Osteocyte (in vitro differentiated cells): ENCODE measurements around the gene AMN1. TPM values are rescaled to one million over a fixed set of nuclear protein-coding genes. Genes with fewer than 3 reads are reported as not detected.
"Not testable (repeated sequence)": the region's sequence is repeated elsewhere in the genome, so short reads cannot be mapped to it uniquely, and the experiment has no call there.

Experiments used
- DNase-seq: peaks from one replicate; pipeline ENCODE4 v3.0.0; 2021; ENCODE audit warnings: mixed read lengths; ENCODE audit not compliant: unreplicated experiment; ENCODE audit errors: extremely low spot score
- H3K27ac Mint-ChIP-seq: one replicate; pipeline ENCODE4 v1.8.0; 2021; ENCODE audit warnings: mild to moderate bottlenecking, mixed read lengths; ENCODE audit not compliant: unreplicated experiment
- H3K27me3 Mint-ChIP-seq: one replicate; pipeline ENCODE4 v1.8.0; 2021; ENCODE audit warnings: mixed read lengths; ENCODE audit not compliant: unreplicated experiment
- H3K36me3 Mint-ChIP-seq: one replicate; pipeline ENCODE4 v1.8.0; 2021; ENCODE audit warnings: mixed read lengths; ENCODE audit not compliant: unreplicated experiment
- H3K4me1 Mint-ChIP-seq: one replicate; pipeline ENCODE4 v1.8.0; 2021; ENCODE audit warnings: mixed read lengths; ENCODE audit not compliant: unreplicated experiment
- H3K4me3 Mint-ChIP-seq: one replicate; pipeline ENCODE4 v1.8.0; 2021; ENCODE audit warnings: mild to moderate bottlenecking, moderate library complexity, mixed read lengths; ENCODE audit not compliant: unreplicated experiment
- H3K9me3 Mint-ChIP-seq: one replicate; pipeline ENCODE4 v1.8.0; 2021; ENCODE audit warnings: mixed read lengths; ENCODE audit not compliant: unreplicated experiment
- total RNA-seq: library from RNA; stranded (reverse); gene quantifications from 2 replicates; pipeline ENCODE4 v1.2.1, GENCODE V29; 2021
- TF ChIP-seq, protein P1 (sequence below): fragments of 200-600 bp; sonication (generic); IDR thresholded peaks from 2 replicates; pipeline ENCODE4 v1.5.0; 2021; ENCODE audit warnings: antibody characterized with exemption, mild to moderate bottlenecking, moderate library complexity

AMN1 gene
- total RNA-seq, 1 donor from 2014 or later = 8.5 TPM

DNA sequence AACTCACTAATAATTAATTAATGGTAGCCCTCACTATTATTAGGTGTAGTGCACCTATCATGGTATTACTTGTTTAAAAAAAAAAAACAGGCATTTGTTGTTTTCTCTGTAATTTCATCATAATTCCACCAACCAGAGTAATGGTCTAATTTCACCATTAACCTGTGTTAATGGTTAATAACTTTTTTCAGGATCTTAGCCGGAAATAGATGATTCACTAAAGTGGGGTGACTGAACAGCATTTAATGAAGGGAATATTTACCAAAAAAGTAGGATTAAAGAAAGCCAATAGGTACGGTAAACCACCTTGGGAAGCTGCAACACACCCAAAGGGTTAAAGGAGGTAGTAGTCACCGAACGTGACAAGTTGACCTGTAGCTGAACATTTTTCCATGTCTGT, 56.3 kb downstream of the AMN1 start:
- Mint-ChIP-seq H3K9me3 (peaks cover 4% of the 10 kb centered on the region), H3K36me3 (peaks cover 20% of the 10 kb centered on the region), H3K4me3 (no peak overlapping the region), H3K27ac (no peak overlapping the region), H3K27me3 (no peaks in the 10 kb centered on the region), H3K4me1 (no peaks in the 10 kb centered on the region)
- DNase-seq = no peak
- TF ChIP-seq, protein P1, sequence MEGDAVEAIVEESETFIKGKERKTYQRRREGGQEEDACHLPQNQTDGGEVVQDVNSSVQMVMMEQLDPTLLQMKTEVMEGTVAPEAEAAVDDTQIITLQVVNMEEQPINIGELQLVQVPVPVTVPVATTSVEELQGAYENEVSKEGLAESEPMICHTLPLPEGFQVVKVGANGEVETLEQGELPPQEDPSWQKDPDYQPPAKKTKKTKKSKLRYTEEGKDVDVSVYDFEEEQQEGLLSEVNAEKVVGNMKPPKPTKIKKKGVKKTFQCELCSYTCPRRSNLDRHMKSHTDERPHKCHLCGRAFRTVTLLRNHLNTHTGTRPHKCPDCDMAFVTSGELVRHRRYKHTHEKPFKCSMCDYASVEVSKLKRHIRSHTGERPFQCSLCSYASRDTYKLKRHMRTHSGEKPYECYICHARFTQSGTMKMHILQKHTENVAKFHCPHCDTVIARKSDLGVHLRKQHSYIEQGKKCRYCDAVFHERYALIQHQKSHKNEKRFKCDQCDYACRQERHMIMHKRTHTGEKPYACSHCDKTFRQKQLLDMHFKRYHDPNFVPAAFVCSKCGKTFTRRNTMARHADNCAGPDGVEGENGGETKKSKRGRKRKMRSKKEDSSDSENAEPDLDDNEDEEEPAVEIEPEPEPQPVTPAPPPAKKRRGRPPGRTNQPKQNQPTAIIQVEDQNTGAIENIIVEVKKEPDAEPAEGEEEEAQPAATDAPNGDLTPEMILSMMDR = no peak

DNA sequence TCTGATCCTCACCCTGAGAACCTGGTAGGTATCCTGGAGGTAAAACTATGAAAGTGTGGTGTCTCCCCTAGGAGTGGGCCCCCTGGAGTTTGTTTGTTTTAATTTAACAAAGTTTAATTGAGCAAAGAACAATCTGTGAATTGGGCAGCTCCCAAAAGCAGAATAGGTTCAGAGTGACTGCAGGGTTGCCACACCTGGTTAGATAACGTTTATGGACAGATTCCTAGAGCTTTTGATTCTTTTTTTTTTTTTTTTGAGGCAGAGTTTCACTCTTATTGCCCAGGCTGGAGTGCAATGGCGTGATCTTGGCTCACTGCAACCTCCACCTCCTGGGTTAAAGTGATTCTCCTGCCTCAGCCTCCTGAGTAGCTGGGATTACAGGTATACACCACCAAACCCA, 59.2 kb downstream of the AMN1 start:
- H3K4me3 Mint-ChIP-seq, H3K27me3 Mint-ChIP-seq, H3K9me3 Mint-ChIP-seq, H3K4me1 Mint-ChIP-seq, DNase-seq, H3K27ac Mint-ChIP-seq: not testable (repeated sequence)
- H3K36me3 Mint-ChIP-seq = peaks cover 23% of the 10 kb centered on the region

DNA sequence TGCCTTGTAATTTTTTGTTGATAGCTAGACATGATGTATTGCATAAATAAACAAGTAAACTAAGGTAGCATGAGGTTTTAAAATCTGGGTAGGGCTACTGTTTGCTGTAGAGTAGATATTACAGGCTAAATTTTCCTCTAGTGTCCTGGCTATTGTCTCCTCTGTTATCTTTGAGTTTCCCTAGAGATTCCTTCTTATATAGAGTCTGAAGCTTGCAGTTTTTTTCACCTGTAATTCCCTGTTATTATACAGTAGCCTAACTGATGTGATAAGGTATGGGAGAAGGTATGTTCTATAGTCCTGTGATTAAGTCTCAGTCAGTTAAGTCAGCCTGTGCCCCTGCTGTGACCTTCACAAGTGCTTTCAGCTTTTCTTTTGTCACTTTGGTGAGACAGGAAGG, 59.8 kb downstream of the AMN1 start:
- no peaks in the 10 kb centered on the region for H3K27me3 Mint-ChIP-seq
- H3K9me3 Mint-ChIP-seq = peaks cover 4% of the 10 kb centered on the region
- H3K27ac Mint-ChIP-seq = no peak overlapping the region
- no peak overlapping the region for H3K4me3 Mint-ChIP-seq
- TF ChIP-seq, protein P1 = no peak
- H3K4me1 Mint-ChIP-seq = no peaks in the 10 kb centered on the region
- peaks cover 26% of the 10 kb centered on the region for H3K36me3 Mint-ChIP-seq
- DNase-seq = no peak

DNA sequence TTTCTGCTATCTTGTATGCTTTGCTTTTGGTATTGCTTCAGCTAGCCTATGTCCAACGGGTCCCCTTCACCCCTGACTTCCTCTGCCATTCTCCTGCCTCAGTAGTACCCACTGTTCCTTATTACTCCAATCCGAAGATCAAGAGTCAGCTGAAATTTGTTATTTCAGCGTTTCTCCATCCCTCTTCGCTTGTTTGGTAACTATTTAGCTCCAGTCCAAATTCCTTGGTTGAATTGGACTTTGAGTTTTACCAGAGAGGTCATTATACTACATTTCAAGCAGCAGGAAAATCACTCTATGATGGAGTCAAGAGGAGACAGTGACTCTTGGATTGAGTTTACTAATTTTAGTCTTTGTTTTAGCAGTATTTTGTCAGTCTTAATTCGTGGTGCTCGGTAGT, 64.8 kb downstream of the AMN1 start:
- H3K36me3 Mint-ChIP-seq = peaks cover 27% of the 10 kb centered on the region
- H3K27ac Mint-ChIP-seq = no peak overlapping the region
- TF ChIP-seq, protein P1 = no peak
- no peaks in the 10 kb centered on the region for H3K27me3 Mint-ChIP-seq
- peaks cover 4% of the 10 kb centered on the region for H3K9me3 Mint-ChIP-seq
- H3K4me1 Mint-ChIP-seq = peaks cover 5% of the 10 kb centered on the region
- DNase-seq = no peak
- H3K4me3 Mint-ChIP-seq = no peak overlapping the region

DNA sequence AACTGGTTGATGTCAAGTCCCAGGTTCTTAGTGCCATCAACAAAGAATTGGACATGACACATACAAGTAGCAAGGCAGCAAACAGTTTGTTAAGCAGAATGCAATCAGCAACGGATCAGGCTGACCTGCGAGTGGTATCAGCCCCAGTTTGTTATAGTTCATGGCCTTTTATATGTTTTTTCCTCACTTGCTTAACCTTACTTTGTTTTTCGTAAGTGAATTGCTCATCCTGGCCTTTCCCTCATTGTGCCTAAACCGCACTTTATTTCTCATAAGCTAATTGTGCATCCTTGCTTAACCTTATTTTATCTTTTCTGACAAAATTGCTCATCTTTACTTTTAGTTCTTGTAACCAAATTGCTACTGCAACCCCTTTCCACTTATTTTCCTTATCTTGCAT, 65.2 kb downstream of the AMN1 start:
- no peaks in the 10 kb centered on the region for H3K9me3 Mint-ChIP-seq
- no peak overlapping the region for H3K4me3 Mint-ChIP-seq
- TF ChIP-seq, protein P1 = no peak

More for the DNA sequence above, 65.2 kb downstream of the AMN1 start:
- no peaks in the 10 kb centered on the region for H3K27me3 Mint-ChIP-seq
- H3K4me1 Mint-ChIP-seq = peaks cover 6% of the 10 kb centered on the region
- no peak for DNase-seq
- H3K36me3 Mint-ChIP-seq = peaks cover 24% of the 10 kb centered on the region
- no peak overlapping the region for H3K27ac Mint-ChIP-seq
